Activated B cell treated with CpG ODN at 0.5 μM for 24 hours (primary cell): Measurements from ENCODE around the gene BICRA. TPM values are rescaled to one million over a fixed set of nuclear protein-coding genes. Genes with fewer than 3 reads are reported as not detected.
"Not testable (repeated sequence)": the region's sequence is repeated elsewhere in the genome, so short reads cannot be mapped to it uniquely, and the experiment has no call there.

Source experiments
- ATAC-seq: fragments of 200-7000 bp; cut with Tn5 transposase; one replicate; pipeline ENCODE4 v1.10.0; 2021; ENCODE audit warnings: low read depth, mild to moderate bottlenecking, moderate library complexity
- CTCF ChIA-PET: fragments of 350-600 bp; sonication (Branson Sonifier 250); formaldehyde crosslinking; loops from one replicate; lab custom pipeline; 2021; ENCODE audit warnings: antibody characterized with exemption; lab: Charles Lee
- POLR2A ChIA-PET: fragments of 350-600 bp; sonication (Branson Sonifier 250); formaldehyde crosslinking; loops from one replicate; lab custom pipeline; 2021; ENCODE audit warnings: antibody characterized with exemption; lab: Charles Lee
- DNase-seq: peaks from one replicate; pipeline ENCODE4 v3.0.0; 2022
- H3K27ac Mint-ChIP-seq: one replicate; pipeline ENCODE4 v1.8.0; 2020; ENCODE audit warnings: mixed read lengths
- H3K27me3 Mint-ChIP-seq: one replicate; pipeline ENCODE4 v1.8.0; 2021; ENCODE audit warnings: mixed read lengths
- H3K36me3 Mint-ChIP-seq: one replicate; pipeline ENCODE4 v1.8.0; 2021; ENCODE audit warnings: low read depth, mixed read lengths
- H3K4me1 Mint-ChIP-seq: one replicate; pipeline ENCODE4 v1.8.0; 2021; ENCODE audit warnings: mixed read lengths
- H3K4me3 Mint-ChIP-seq: one replicate; pipeline ENCODE4 v1.8.0; 2020; ENCODE audit warnings: mild to moderate bottlenecking, mixed read lengths
- H3K9me3 Mint-ChIP-seq: one replicate; pipeline ENCODE4 v1.8.0; 2020; ENCODE audit warnings: mixed read lengths
- CTCF ChIP-seq: fragments of 200-600 bp; IDR thresholded peaks from one replicate; pipeline ENCODE4 v1.8.0; 2022; ENCODE audit warnings: antibody characterized with exemption, mild to moderate bottlenecking
- intact Hi-C: fragments of 100-400 bp; cut with micrococcal nuclease; formaldehyde crosslinking; loops from one replicate; pipeline ENCODE4 v1.15.1; 2024
- total RNA-seq: library from RNA; stranded (reverse); gene quantifications from 2 replicates; pipeline ENCODE4 v1.2.3, GENCODE V29; 2022

Gene BICRA
- total RNA-seq, 1 donor from 2014 or later = 16.0 TPM

GRCh38 chr19:47598407-47599349, 10.3 kb upstream of the BICRA start:
- H3K36me3 Mint-ChIP-seq = no peaks in the 10 kb centered on the region
- H3K4me3 Mint-ChIP-seq = no peak overlapping the region
- ChIA-PET CTCF (interaction anchor here (1.4 kb wide), 1 partner anchor 162 kb away, joined by 3 read pairs; no protein-coding TSS in a partner anchor), POLR2A (interaction anchor here (1.6 to 2.7 kb wide), 3 partner anchors 9 to 324 kb away, joined by 7 to 25 read pairs (median 11); partner anchors contain the start of genes BICRA and INAFM1)
- intact Hi-C loops = no loop called here
- no peak for ATAC-seq
- TF ChIP-seq CTCF = no peak
- H3K9me3 Mint-ChIP-seq = no peaks in the 10 kb centered on the region
- peaks cover 10% of the 10 kb centered on the region for H3K4me1 Mint-ChIP-seq
- no peak for DNase-seq
- no peak overlapping the region for H3K27ac Mint-ChIP-seq
- peaks cover 14% of the 10 kb centered on the region for H3K27me3 Mint-ChIP-seq

GRCh38 chr19:47599671-47600245, 9.2 kb upstream of the BICRA start:
- not testable (repeated sequence) for ATAC-seq, H3K9me3 Mint-ChIP-seq, H3K27me3 Mint-ChIP-seq, DNase-seq, H3K36me3 Mint-ChIP-seq
- Mint-ChIP-seq H3K4me1 (peaks cover 10% of the 10 kb centered on the region), H3K4me3 (peak overlapping the region; percentile 84), H3K27ac (peak overlapping the region; percentile 75)
- intact Hi-C loops = loop anchor here (1.0 to 2.0 kb wide), 5 partner anchors 9 to 487 kb away; partner anchors contain the start of genes KPTN, NAPA, NOP53 and ZC3H4
- ChIA-PET POLR2A (interaction anchor here (0.6 to 2.7 kb wide), 8 partner anchors 8 to 325 kb away, joined by 3 to 25 read pairs (median 6); partner anchors contain the start of genes BICRA, INAFM1 and NAPA), CTCF (interaction anchor here (1.0 to 1.4 kb wide), 5 partner anchors 9 to 251 kb away, joined by 3 to 4 read pairs (median 3); partner anchors contain the start of genes BICRA and DHX34)

- ChIA-PET POLR2A (interaction anchor here (0.6 to 2.7 kb wide), 10 partner anchors 8 to 890 kb away, joined by 3 to 25 read pairs (median 6); partner anchors contain the start of genes BICRA, INAFM1 and NAPA), CTCF (interaction anchor here (0.9 to 1.1 kb wide), 5 partner anchors 8 to 252 kb away, joined by 3 to 4 read pairs (median 3); partner anchors contain the start of genes BICRA and DHX34)
- DNase-seq (peak; percentile 92), ATAC-seq (peak; percentile 97)
- Mint-ChIP-seq H3K27me3 (peaks cover 9% of the 10 kb centered on the region), H3K36me3 (no peaks in the 10 kb centered on the region), H3K27ac (peak overlapping the region; percentile 76), H3K4me1 (peaks cover 10% of the 10 kb centered on the region), H3K4me3 (peak overlapping the region; percentile 84), H3K9me3 (no peaks in the 10 kb centered on the region)
- no peak for TF ChIP-seq CTCF
- intact Hi-C loops = loop anchor here (1.0 to 2.0 kb wide), 5 partner anchors 8 to 488 kb away; partner anchors contain the start of genes KPTN, NAPA, NOP53 and ZC3H4
Observed at GRCh38 chr19:47600246-47601179, 8.4 kb upstream of the BICRA start.

GRCh38 chr19:47601180-47601904, 7.6 kb upstream of the BICRA start:
- Mint-ChIP-seq H3K4me1 (peaks cover 10% of the 10 kb centered on the region), H3K4me3 (peak overlapping the region; percentile 84), H3K9me3 (no peaks in the 10 kb centered on the region), H3K36me3 (no peaks in the 10 kb centered on the region), H3K27ac (no peak overlapping the region), H3K27me3 (peaks cover 7% of the 10 kb centered on the region)
- intact Hi-C loops = loop anchor here (2.0 kb wide), 3 partner anchors 117 to 489 kb away; partner anchors contain the start of genes KPTN, NOP53 and ZC3H4
- ChIA-PET POLR2A (interaction anchor here (0.6 to 2.7 kb wide), 5 partner anchors 9 to 889 kb away, joined by 3 to 25 read pairs (median 6); partner anchors contain the start of gene NAPA), CTCF (interaction anchor here (0.9 to 1.0 kb wide), 2 partner anchors 9 to 164 kb away, joined by 3 to 4 read pairs; no protein-coding TSS in a partner anchor)
- ATAC-seq (no peak), DNase-seq (no peak)
- no peak for TF ChIP-seq CTCF
